Prostate gland (tissue), 2 donors: ENCODE results near the gene IL36A. TPM values are rescaled to one million over a fixed set of nuclear protein-coding genes. Genes with fewer than 3 reads are reported as not detected.

Experiments
- DNase-seq: peaks from one replicate; pipeline ENCODE4 v3.0.0-alpha.2; 2019; ENCODE audit warnings: low spot score
- H3K27ac ChIP-seq, 2 donors: fragments of 200-600 bp; sonication (generic); 2 replicates each; pipeline ENCODE4 v1.5.1; 2017 to 2019
- H3K27me3 ChIP-seq: fragments of 200-600 bp; sonication (generic); replicated peaks from 2 replicates; pipeline ENCODE4 v1.5.1; 2019; ENCODE audit not compliant: insufficient read depth
- H3K36me3 ChIP-seq, 2 donors: fragments of 200-600 bp; sonication (generic); 1 replicate in 1 of 2; 2 replicates in 1 of 2; pipeline versions ENCODE4 v1.5.1 to v1.8.1; 2017 to 2019
- H3K4me1 ChIP-seq: fragments of 200-600 bp; sonication (generic); replicated peaks from 2 replicates; pipeline ENCODE4 v1.5.1; 2019
- H3K4me3 ChIP-seq, 2 donors: fragments of 200-600 bp; sonication (generic); 2 replicates each; pipeline ENCODE4 v1.5.1; 2017 to 2019
- H3K9me3 ChIP-seq: fragments of 200-600 bp; sonication (generic); 2 replicates; pipeline ENCODE4 v1.5.1; 2017
- CTCF ChIP-seq, 4 experiments: fragments of 200-600 bp in 2 of 4; fragments of 450-650 bp in 2 of 4; sonication (generic) in 2 of 4; IDR thresholded peaks; 1 replicate in 3 of 4; 2 replicates in 1 of 4; pipeline ENCODE4 v1.5.1; 2016 to 2019; ENCODE audit warnings: antibody characterized with exemption in 4 of 4, mild to moderate bottlenecking in 2 of 4, moderate library complexity in 2 of 4
- POLR2A ChIP-seq: fragments of 450-650 bp; IDR thresholded peaks from one replicate; pipeline ENCODE4 v1.6.1; 2016; ENCODE audit warnings: antibody characterized with exemption, mild to moderate bottlenecking
- POLR2AphosphoS5 ChIP-seq: sonication (generic); formaldehyde crosslinking; IDR thresholded peaks from one replicate; pipeline ENCODE4 v1.6.1; 2017; ENCODE audit warnings: antibody characterized with exemption
- whole genome bisulfite sequencing: methylation state at CpG from one replicate; pipeline ENCODE4 v1.1.5; 2018; 5-methylcytosine and 5-hydroxymethylcytosine counted together
- intact Hi-C: fragments of 100-400 bp; cut with DNase I; formaldehyde crosslinking; loops from one replicate; pipeline ENCODE4 v1.14.2; 2022
- total RNA-seq, 2 donors: library from RNA; depleted of rRNA; stranded (reverse); fragments of >200 nt; gene quantifications; one replicate each; pipeline ENCODE4 v1.1.0, GENCODE V29; 2016

Gene IL36A
- total RNA-seq, 2 donors from 2014 or later: not detected

- H3K36me3 ChIP-seq: no peaks in the 10 kb centered on the region
- H3K4me1 ChIP-seq: no peaks in the 10 kb centered on the region
- intact Hi-C loops: no loop called here
- H3K4me3 ChIP-seq: no peak overlapping the region
- H3K27me3 ChIP-seq: no peaks in the 10 kb centered on the region
- no peak for DNase-seq
- H3K9me3 ChIP-seq: no peaks in the 10 kb centered on the region
- 58% methylated on average over 2 of the region's 2 CpGs for WGBS
- no peak for TF ChIP-seq POLR2AphosphoS5
- TF ChIP-seq POLR2A: no peak
- no peak for TF ChIP-seq CTCF (IDR thresholded peaks at IDR 0.05)
- no peak overlapping the region for H3K27ac ChIP-seq
Measured at GRCh38 chr2:112973156-112973555, 32.1 kb upstream of the IL36A start.

GRCh38 chr2:112977559-112978056 lies 27.7 kb upstream of the IL36A start, which contains the start of gene IL36G:
IL36G (plus strand) TSS chr2:112978006; CDS start chr2:112978639, 633 bp downstream.
- no peaks in the 10 kb centered on the region for H3K36me3 ChIP-seq
- 58% methylated on average over 7 of the region's 7 CpGs for WGBS
- no peaks in the 10 kb centered on the region for H3K27me3 ChIP-seq
- no peak for TF ChIP-seq CTCF (IDR thresholded peaks at IDR 0.05)
- no peak for TF ChIP-seq POLR2AphosphoS5
- no peak within 1 kb of the TSS for H3K27ac ChIP-seq
- no peak for DNase-seq
- intact Hi-C loops: no loop called here
- no peaks in the 10 kb centered on the region for H3K9me3 ChIP-seq
- no peaks in the 10 kb centered on the region for H3K4me1 ChIP-seq
- H3K4me3 ChIP-seq: no peak within 1 kb of the TSS

GRCh38 chr2:112979731-112980130 lies 25.5 kb upstream of the IL36A start:
- no peak for DNase-seq
- Histone ChIP-seq H3K27me3 (no peaks in the 10 kb centered on the region), H3K4me3 (no peak overlapping the region), H3K36me3 (no peaks in the 10 kb centered on the region), H3K4me1 (no peaks in the 10 kb centered on the region), H3K27ac (no peak overlapping the region), H3K9me3 (no peaks in the 10 kb centered on the region)
- 100% methylated on average over 1 of the region's 1 CpG for WGBS
- intact Hi-C loops: no loop called here
- TF ChIP-seq POLR2AphosphoS5 (no peak), CTCF (IDR thresholded peaks at IDR 0.05) (no peak), POLR2A (no peak)

- no peaks in the 10 kb centered on the region for H3K27me3 ChIP-seq
- intact Hi-C loops: no loop called here
- H3K4me3 ChIP-seq: no peak overlapping the region
- no peaks in the 10 kb centered on the region for H3K4me1 ChIP-seq
- WGBS: 52% methylated on average over 1 of the region's 1 CpG
- TF ChIP-seq POLR2A (no peak), POLR2AphosphoS5 (no peak), CTCF (IDR thresholded peaks at IDR 0.05) (no peak)
- no peak for DNase-seq
- H3K36me3 ChIP-seq: no peaks in the 10 kb centered on the region
- no peak overlapping the region for H3K27ac ChIP-seq
- no peaks in the 10 kb centered on the region for H3K9me3 ChIP-seq
Measured at GRCh38 chr2:112980537-112980936, 24.7 kb upstream of the IL36A start.

GRCh38 chr2:112985090-112985489 lies 20.2 kb upstream of the IL36A start:
- no peak for DNase-seq
- no peak overlapping the region for H3K27ac ChIP-seq
- H3K27me3 ChIP-seq: no peaks in the 10 kb centered on the region
- intact Hi-C loops: no loop called here
- H3K4me1 ChIP-seq: no peaks in the 10 kb centered on the region
- no peaks in the 10 kb centered on the region for H3K36me3 ChIP-seq
- no peak for TF ChIP-seq CTCF (IDR thresholded peaks at IDR 0.05)
- no peak for TF ChIP-seq POLR2AphosphoS5
- no peak for TF ChIP-seq POLR2A
- 93% methylated on average over 5 of the region's 5 CpGs for WGBS
- no peak overlapping the region for H3K4me3 ChIP-seq
- H3K9me3 ChIP-seq: no peaks in the 10 kb centered on the region
